Fibroblast of lung (primary cell): Measurements from ENCODE around the gene ARL6IP5. TPM values are rescaled to one million over a fixed set of nuclear protein-coding genes. Genes with fewer than 3 reads are reported as not detected.
A peak's percentile ranks its signal among the peaks of the same experiment; 100 is the strongest.

Source experiments
- DNase-seq, 2 donors: peaks; one replicate each; pipeline versions ENCODE4 v3.0.0 to v3.0.0-alpha.2; 2010; ENCODE audit warnings: low read depth in 2 of 2
- H2AFZ ChIP-seq: 2 replicates; pipeline ENCODE4 v1.5.1; 2012; ENCODE audit warnings: low read length, control low read depth, inconsistent platforms
- H3K27ac ChIP-seq: 2 replicates; pipeline ENCODE4 v1.5.1; 2011; ENCODE audit warnings: low read length, control low read depth; ENCODE audit not compliant: insufficient read depth
- H3K27me3 ChIP-seq: 2 replicates; pipeline ENCODE4 v1.5.1; 2011; ENCODE audit warnings: mild to moderate bottlenecking, low read length; ENCODE audit not compliant: control insufficient read depth, insufficient read depth
- H3K36me3 ChIP-seq: 2 replicates; pipeline ENCODE4 v1.5.1; 2011; ENCODE audit warnings: low read length; ENCODE audit not compliant: control insufficient read depth, insufficient read depth
- H3K4me1 ChIP-seq: 2 replicates; pipeline ENCODE4 v1.5.1; 2011; ENCODE audit warnings: low read length; ENCODE audit not compliant: control insufficient read depth, insufficient read depth; ENCODE audit errors: extremely low read depth
- H3K4me2 ChIP-seq: 2 replicates; pipeline ENCODE4 v1.5.1; 2011; ENCODE audit warnings: low read length, control low read depth; ENCODE audit not compliant: insufficient read depth; ENCODE audit errors: extremely low read depth
- H3K4me3 ChIP-seq, 4 experiments: fragments of 200-600 bp in 1 of 4; sonication (generic) in 1 of 4; replicated peaks in 1 of 4; 2 replicates each; pipeline ENCODE4 v1.5.1; 2011 to 2016; ENCODE audit warnings: low read length in 4 of 4, low read depth in 3 of 4, mild to moderate bottlenecking in 3 of 4, control low read depth in 2 of 4, inconsistent platforms in 1 of 4, mixed read lengths in 1 of 4; ENCODE audit not compliant: insufficient read depth in 1 of 4; ENCODE audit errors: control extremely low read depth in 1 of 4
- H3K79me2 ChIP-seq: 2 replicates; pipeline ENCODE4 v1.5.1; 2012; ENCODE audit warnings: mild to moderate bottlenecking, low read length, inconsistent platforms; ENCODE audit not compliant: control insufficient read depth, insufficient read depth
- H3K9ac ChIP-seq: 2 replicates; pipeline ENCODE4 v1.5.1; 2011; ENCODE audit warnings: mild to moderate bottlenecking, low read length, control low read depth; ENCODE audit not compliant: insufficient read depth
- H3K9me3 ChIP-seq: 2 replicates; pipeline ENCODE4 v1.5.1; 2012; ENCODE audit warnings: low read depth, low read length; ENCODE audit not compliant: control insufficient read depth, insufficient read depth
- H4K20me1 ChIP-seq: 2 replicates; pipeline ENCODE4 v1.5.1; 2011; ENCODE audit warnings: low read length; ENCODE audit not compliant: control insufficient read depth, insufficient read depth; ENCODE audit errors: extremely low read depth
- EZH2 ChIP-seq: IDR thresholded peaks from 2 replicates; pipeline ENCODE4 v1.5.1; 2012; ENCODE audit warnings: low read length, control low read depth, mild to moderate bottlenecking; ENCODE audit errors: missing control alignments
- polyA plus RNA-seq, 2 donors: library from polyadenylated mRNA; depleted of rRNA in 1 of 2; stranded (reverse) in 1 of 2; unstranded in 1 of 2; fragments of >200 nt; gene quantifications; 2 replicates each; pipeline ENCODE4 v1.2.1, GENCODE V29; 2011 to 2012; ENCODE audit warnings: missing spikeins in 1 of 2
- total RNA-seq: library from RNA; depleted of rRNA; stranded (reverse); fragments of >200 nt; gene quantifications from 2 replicates; pipeline ENCODE4 v1.2.1, GENCODE V29; 2014
- TF ChIP-seq, protein P1 (sequence below), 2 donors: IDR thresholded peaks in 1 of 2; conservative IDR thresholded peaks in 1 of 2; 1 replicate in 1 of 2; 2 replicates in 1 of 2; pipeline ENCODE4 v1.5.1; 2011 to 2012; ENCODE audit warnings: low read length in 2 of 2, control low read depth in 1 of 2, inconsistent platforms in 1 of 2, low read depth in 1 of 2, mild to moderate bottlenecking in 1 of 2

The ARL6IP5 gene
- total and polyA plus RNA-seq, 2 donors (not counting 1 experiment from before 2014, with no cell fraction given): 209 to 253 TPM

- H2AFZ ChIP-seq: no peak overlapping the region
- no peaks in the 10 kb centered on the region for H3K4me1 ChIP-seq
- H3K9me3 ChIP-seq: no peaks in the 10 kb centered on the region
- no peak for TF ChIP-seq EZH2
- TF ChIP-seq, protein P1, sequence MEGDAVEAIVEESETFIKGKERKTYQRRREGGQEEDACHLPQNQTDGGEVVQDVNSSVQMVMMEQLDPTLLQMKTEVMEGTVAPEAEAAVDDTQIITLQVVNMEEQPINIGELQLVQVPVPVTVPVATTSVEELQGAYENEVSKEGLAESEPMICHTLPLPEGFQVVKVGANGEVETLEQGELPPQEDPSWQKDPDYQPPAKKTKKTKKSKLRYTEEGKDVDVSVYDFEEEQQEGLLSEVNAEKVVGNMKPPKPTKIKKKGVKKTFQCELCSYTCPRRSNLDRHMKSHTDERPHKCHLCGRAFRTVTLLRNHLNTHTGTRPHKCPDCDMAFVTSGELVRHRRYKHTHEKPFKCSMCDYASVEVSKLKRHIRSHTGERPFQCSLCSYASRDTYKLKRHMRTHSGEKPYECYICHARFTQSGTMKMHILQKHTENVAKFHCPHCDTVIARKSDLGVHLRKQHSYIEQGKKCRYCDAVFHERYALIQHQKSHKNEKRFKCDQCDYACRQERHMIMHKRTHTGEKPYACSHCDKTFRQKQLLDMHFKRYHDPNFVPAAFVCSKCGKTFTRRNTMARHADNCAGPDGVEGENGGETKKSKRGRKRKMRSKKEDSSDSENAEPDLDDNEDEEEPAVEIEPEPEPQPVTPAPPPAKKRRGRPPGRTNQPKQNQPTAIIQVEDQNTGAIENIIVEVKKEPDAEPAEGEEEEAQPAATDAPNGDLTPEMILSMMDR (conservative IDR thresholded peaks at IDR 0.05 in 1 of 2, IDR thresholded peaks at IDR 0.05 in 1 of 2; ENCODE audit: low read depth in 1 of 2, low read length in 2 of 2): no peak
- H3K36me3 ChIP-seq: no peaks in the 10 kb centered on the region
- no peaks in the 10 kb centered on the region for H4K20me1 ChIP-seq
- H3K27me3 ChIP-seq: no peaks in the 10 kb centered on the region
- no peak overlapping the region for H3K4me3 ChIP-seq
- no peak overlapping the region for H3K4me2 ChIP-seq
- DNase-seq: peak; percentile 11 to 79
- H3K9ac ChIP-seq: no peak overlapping the region
- no peaks in the 10 kb centered on the region for H3K79me2 ChIP-seq
- no peak overlapping the region for H3K27ac ChIP-seq
Observed at GRCh38 chr3:69143612-69144011, 58.9 kb downstream of the ARL6IP5 start.

- no peak overlapping the region for H3K4me2 ChIP-seq
- H3K9me3 ChIP-seq: no peaks in the 10 kb centered on the region
- H3K27ac ChIP-seq: no peak overlapping the region
- no peak for DNase-seq
- H3K36me3 ChIP-seq: no peaks in the 10 kb centered on the region
- no peak overlapping the region for H2AFZ ChIP-seq
- TF ChIP-seq EZH2: no peak
- TF ChIP-seq, protein P1 (conservative IDR thresholded peaks at IDR 0.05 in 1 of 2, IDR thresholded peaks at IDR 0.05 in 1 of 2; ENCODE audit: low read depth in 1 of 2, low read length in 2 of 2): no peak
- no peaks in the 10 kb centered on the region for H3K79me2 ChIP-seq
- H3K27me3 ChIP-seq: no peaks in the 10 kb centered on the region
- no peaks in the 10 kb centered on the region for H4K20me1 ChIP-seq
- H3K4me1 ChIP-seq: no peaks in the 10 kb centered on the region
- H3K4me3 ChIP-seq: no peak overlapping the region
- H3K9ac ChIP-seq: no peak overlapping the region
Observed at GRCh38 chr3:69144631-69145245, 60.0 kb downstream of the ARL6IP5 start.

DNA sequence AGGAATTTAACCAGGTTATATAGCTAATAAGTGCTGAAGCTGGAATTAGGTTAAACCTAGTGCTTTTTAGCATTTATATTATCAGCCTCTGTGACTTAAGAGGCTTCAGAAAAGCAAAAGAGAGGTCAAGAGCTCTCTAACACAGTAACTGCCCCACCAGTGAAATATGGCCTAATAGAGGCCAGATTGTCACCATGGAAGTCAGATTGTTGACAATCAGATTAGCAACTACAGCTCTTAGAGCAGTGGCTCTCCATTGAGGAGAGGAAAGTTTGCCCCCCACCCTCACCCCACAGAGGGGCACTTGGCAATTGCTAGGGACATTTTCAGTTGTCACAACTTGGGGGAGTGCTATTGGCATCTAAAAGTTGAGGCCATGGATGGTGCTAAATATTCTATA lies 61.0 kb downstream of the ARL6IP5 start:
- no peak overlapping the region for H3K4me2 ChIP-seq
- H3K4me1 ChIP-seq: no peaks in the 10 kb centered on the region
- TF ChIP-seq, protein P1 (conservative IDR thresholded peaks at IDR 0.05 in 1 of 2, IDR thresholded peaks at IDR 0.05 in 1 of 2; ENCODE audit: low read depth in 1 of 2, low read length in 2 of 2): no peak
- TF ChIP-seq EZH2: no peak
- H3K4me3 ChIP-seq: no peak overlapping the region
- H2AFZ ChIP-seq: no peak overlapping the region
- H3K9me3 ChIP-seq: no peaks in the 10 kb centered on the region
- H3K79me2 ChIP-seq: no peaks in the 10 kb centered on the region
- no peak overlapping the region for H3K27ac ChIP-seq
- no peak for DNase-seq
- H3K36me3 ChIP-seq: no peaks in the 10 kb centered on the region
- H3K27me3 ChIP-seq: no peaks in the 10 kb centered on the region
- no peaks in the 10 kb centered on the region for H4K20me1 ChIP-seq
- no peak overlapping the region for H3K9ac ChIP-seq
